Epithelial cell of esophagus (primary cell): Measurements from ENCODE around the gene HEXA.
"Not testable (repeated sequence)": the region's sequence is repeated elsewhere in the genome, so short reads cannot be mapped to it uniquely, and the experiment has no call there.

ENCODE experiments used
- DNase-seq: peaks from one replicate; pipeline ENCODE4 v3.0.0; 2010; ENCODE audit warnings: low read depth
- H3K4me3 ChIP-seq: 2 replicates; pipeline ENCODE4 v1.5.1; 2011; ENCODE audit warnings: mild to moderate bottlenecking, low read length, control low read depth
- TF ChIP-seq, protein P1 (sequence below): IDR thresholded peaks from 2 replicates; pipeline ENCODE4 v1.5.1; 2011; ENCODE audit warnings: low read depth, mild to moderate bottlenecking, low read length, control low read depth, inconsistent platforms; ENCODE audit not compliant: insufficient read depth; ENCODE audit errors: missing control alignments

Gene HEXA

DNA sequence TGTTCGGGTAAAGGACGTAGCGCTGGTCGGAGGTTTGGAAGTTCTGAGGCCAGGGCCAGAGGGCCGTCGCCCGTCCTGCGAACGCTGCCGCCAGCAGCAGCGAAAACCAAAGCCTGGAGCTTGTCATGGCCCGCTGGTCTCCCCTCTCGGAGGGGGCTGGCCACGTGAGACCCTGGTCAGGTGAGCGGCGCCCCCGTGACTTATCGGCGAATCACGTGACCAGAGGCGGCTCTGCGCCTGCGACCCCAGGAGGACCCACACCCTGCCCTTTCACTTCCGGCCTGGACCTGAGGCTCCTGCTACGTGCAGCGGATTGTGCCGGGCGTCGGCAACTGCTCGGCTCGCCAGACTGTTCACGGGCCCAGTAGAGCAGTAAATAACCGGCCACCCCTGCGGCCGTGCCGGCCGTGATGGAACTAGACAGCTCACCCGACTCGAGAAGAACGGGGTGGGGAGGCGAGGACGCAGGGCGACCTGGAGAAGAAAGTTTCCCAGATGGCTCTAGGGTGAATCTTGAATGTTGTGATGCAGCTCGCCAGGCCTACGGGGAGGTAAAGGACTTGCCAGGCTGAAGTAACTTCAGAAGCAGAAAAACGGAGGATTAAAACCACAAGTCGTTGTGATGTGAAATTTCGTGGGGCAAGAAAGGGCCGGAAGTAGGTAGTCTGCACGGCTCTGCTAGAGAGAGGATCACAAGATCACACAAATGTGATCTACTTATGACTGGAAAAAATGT lies at the start of gene HEXA:
TSS of gene HEXA (minus strand) at position 169 of the 736 bp plus-strand sequence. CDS start at position 127, 42 bp downstream.
- H3K4me3 ChIP-seq = peak within 1 kb of the TSS; percentile 79
- TF ChIP-seq, protein P1, sequence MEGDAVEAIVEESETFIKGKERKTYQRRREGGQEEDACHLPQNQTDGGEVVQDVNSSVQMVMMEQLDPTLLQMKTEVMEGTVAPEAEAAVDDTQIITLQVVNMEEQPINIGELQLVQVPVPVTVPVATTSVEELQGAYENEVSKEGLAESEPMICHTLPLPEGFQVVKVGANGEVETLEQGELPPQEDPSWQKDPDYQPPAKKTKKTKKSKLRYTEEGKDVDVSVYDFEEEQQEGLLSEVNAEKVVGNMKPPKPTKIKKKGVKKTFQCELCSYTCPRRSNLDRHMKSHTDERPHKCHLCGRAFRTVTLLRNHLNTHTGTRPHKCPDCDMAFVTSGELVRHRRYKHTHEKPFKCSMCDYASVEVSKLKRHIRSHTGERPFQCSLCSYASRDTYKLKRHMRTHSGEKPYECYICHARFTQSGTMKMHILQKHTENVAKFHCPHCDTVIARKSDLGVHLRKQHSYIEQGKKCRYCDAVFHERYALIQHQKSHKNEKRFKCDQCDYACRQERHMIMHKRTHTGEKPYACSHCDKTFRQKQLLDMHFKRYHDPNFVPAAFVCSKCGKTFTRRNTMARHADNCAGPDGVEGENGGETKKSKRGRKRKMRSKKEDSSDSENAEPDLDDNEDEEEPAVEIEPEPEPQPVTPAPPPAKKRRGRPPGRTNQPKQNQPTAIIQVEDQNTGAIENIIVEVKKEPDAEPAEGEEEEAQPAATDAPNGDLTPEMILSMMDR = no peak
- peak; percentile 88 for DNase-seq

DNA sequence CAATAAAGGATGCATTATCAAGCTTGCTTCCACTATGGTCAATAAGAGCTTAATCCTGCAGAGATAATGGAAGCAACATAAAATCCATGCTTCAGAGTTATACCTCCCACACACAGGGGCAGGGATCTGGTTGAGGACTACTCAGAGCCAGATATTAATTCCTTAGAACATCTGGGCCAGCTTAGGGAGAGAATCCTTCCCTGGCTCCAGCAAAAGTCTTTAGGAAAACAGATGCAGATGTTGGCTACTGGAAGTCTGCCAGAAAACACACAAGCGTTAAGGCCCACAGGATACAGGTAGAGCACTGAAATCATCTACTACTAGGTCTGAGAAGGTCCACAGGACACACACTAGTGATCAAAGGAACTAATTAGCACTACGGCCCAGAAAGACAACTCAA lies 47.4 kb upstream of the HEXA start:
- TF ChIP-seq, protein P1 = no peak

DNA sequence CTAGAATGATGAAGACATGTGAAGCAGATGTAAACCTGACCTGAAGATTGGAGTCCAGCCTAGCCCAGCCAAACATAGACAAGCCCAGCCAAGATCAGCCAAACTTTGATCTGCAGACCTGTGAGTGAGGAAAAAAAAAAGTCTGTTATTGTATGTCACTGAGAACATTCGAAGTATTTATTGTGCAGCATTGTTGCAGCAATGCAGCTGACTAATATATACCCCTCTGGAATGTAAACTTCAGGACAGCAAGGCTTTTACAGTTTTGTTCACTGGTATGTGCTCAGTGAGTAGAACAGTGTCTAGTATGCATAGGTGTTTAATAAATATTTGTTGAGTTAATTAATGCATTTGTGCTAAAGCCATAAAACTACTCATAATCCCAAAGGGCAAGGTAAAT lies 45.7 kb upstream of the HEXA start:
- DNase-seq = peak; percentile 10
- no peak overlapping the region for H3K4me3 ChIP-seq
- TF ChIP-seq, protein P1 = no peak

More for the DNA sequence above, 47.4 kb upstream of the HEXA start:
- H3K4me3 ChIP-seq = no peak overlapping the region
- DNase-seq = no peak

DNA sequence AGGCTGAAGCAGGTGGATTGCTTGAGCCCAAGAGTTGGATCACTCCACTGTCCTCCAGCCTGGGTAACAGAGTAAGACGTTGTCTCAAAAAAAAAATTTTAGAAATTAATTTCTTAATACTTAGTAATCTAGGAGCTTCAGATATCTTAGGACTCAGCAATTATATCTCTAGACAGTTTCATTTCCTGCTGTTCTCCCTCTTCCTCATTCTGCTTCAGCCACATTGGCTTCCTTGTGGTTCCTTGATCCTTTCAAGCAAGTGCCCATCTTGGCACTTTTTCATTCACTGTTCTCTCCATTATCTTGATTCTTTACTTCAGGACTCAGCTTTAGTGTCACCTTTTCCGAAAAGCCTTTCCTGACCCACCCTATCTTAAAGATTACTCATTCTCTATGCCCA lies 44.8 kb upstream of the HEXA start:
- no peak for DNase-seq
- H3K4me3 ChIP-seq = no peak overlapping the region
- TF ChIP-seq, protein P1 = no peak

DNA sequence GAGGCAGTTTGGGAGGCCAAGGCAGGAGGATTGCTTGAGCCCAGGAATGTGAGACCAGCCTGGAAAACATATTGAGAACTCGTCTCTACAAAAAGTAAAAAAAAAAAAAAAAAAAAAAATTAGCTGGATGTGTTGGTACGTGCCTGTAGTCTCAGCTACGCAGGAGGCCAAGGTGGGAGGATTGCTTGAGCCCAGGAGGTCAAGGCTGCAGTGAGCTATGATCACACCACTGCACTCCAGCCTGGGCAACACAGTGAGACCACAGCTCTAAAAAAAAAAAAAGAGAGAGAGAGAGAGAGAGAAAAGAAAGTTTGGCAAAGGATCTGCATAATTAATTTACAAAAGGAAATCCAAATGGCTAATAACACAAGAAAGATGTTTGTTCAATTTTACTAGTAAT lies 44.0 kb upstream of the HEXA start:
- H3K4me3 ChIP-seq, DNase-seq: not testable (repeated sequence)

DNA sequence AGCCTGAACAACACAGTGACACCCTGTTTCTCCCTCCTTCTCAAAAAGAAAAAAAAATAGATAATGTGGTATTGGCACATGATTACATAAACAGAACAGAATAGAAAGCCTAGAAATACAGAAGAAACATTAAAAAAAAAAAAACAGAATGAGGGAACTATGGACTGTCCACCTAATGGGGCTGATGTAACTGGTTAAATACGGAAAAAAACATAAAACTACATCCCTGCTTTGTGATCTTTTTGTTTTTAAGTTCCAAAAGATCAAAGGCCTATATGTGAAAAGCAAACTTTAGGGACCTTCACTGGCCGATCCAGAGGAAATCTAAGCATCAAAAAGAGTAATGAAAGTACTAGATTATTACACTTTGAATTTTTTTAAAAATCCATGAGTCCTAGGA lies 39.5 kb upstream of the HEXA start:
- H3K4me3 ChIP-seq = no peak overlapping the region
- no peak for DNase-seq
- TF ChIP-seq, protein P1 = no peak

DNA sequence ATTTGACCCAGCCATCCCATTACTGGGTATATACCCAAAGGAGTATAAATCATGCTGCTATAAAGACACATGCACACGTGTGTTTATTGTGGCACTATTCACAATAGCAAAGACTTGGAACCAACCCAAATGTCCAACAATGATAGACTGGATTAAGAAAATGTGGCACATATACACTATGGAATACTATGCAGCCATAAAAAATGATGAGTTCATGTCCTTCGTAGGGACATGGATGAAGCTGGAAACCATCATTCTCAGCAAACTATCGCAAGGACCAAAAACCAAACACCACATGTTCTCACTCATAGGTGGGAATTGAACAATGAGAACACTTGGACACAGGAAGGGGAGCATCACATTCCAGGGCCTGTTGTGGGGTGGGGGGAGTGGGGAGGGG lies 37.5 kb upstream of the HEXA start:
- DNase-seq, H3K4me3 ChIP-seq: not testable (repeated sequence)

DNA sequence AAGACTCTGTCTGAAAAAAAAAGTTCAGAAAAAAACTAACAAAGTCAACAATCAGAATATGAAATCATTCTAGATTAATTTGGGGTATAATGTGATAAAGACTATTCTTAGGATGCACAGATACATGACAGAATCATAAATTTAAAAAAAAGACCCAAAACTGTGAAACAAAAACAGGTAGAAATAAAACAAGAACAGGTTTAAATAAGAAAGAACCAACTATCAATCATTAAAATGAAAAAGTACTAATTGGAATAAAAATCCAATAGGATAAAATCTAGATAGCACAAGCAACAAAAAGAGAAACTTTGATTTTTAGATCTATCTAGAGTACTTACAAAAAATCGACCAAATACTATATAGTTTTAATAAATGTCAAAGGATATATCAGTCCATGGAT lies 35.7 kb upstream of the HEXA start:
- H3K4me3 ChIP-seq = no peak overlapping the region
- DNase-seq = no peak
- TF ChIP-seq, protein P1 = no peak
